Measurements from ENCODE around the gene CYFIP2. TPM values are rescaled to one million over a fixed set of nuclear protein-coding genes. Genes with fewer than 3 reads are reported as not detected.

CYFIP2 gene
- total and polyA plus RNA-seq, 4 experiments from 2014 or later = 317 to 516 (median 379) TPM

DNA sequence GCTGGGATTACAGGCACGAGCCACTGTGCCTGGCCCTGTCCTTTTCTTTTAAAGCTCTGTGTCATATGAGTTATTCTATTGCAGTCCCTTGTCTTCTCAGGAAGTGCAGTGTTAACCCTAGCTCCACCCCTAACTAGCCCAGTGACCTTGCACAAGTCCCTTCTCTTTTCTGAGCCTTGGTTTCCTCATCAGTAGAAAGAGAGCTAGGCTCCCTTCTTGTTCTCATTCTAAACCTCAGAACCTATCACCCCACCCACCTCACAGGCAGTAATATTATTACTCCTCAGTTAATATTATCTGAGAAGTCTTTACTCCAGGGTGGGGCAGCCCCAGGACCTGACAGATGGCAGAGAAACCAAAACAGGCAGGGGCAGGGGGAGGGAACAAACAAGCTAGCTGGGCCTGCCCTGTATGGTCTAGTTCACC lies 7.2 kb downstream of the CYFIP2 start:
- H3K36me3 Mint-ChIP-seq = peaks cover 16 to 43% of the 10 kb centered on the region in 2 donors

DNA sequence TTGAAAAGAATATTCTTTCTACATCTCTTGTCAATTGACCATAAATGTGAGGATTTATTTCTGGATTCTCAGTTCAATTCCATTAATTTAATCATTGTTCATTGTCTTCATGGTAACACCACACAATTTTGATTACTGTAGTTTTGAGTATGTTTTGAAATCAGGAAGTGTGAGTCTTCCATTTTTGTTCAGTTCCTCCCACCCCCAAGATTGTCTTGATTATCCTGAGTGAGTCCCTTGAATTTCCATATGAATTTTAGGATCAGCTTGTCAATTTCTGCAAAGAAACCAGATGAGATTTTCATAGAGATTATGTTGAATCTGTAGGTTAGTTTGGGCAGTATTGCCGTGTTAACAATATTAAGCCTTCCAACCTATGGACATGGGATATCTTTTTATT lies 9.5 kb downstream of the CYFIP2 start:
- H3K4me3 Mint-ChIP-seq = peak overlapping the region in 5 of 8 donors; percentile 7 to 66 (median 31)
- no peaks in the 10 kb centered on the region for H3K27me3 Mint-ChIP-seq
- peaks cover 4% of the 10 kb centered on the region for H3K36me3 ChIP-seq (ENCODE audit: insufficient read depth, low read length)
- CTCF ChIA-PET (ENCODE audit: partially characterized antibody) = no interaction called here
- H3K9me3 ChIP-seq (ENCODE audit: control insufficient read depth in 1 of 2, low read length in 2 of 2) = no peaks in the 10 kb centered on the region
- DNase-seq = no peak
- no peaks in the 10 kb centered on the region for H3K27me3 ChIP-seq (ENCODE audit: insufficient read depth, low read length)
- POLR2A ChIA-PET (ENCODE audit: partially characterized antibody) = interaction anchor here (2.2 to 9.6 kb wide), 2 partner anchors 23 to 58 kb away, joined by 6 to 191 read pairs; no protein-coding TSS in a partner anchor
- peaks cover 7 to 31% of the 10 kb centered on the region in 2 donors for H3K36me3 Mint-ChIP-seq
- H3K4me1 Mint-ChIP-seq = peaks cover 66 to 95% (median 78%) of the 10 kb centered on the region in 4 donors
- H3K9me3 Mint-ChIP-seq = no peaks in the 10 kb centered on the region
- H3K4me1 ChIP-seq (ENCODE audit: insufficient read depth, low read length) = peaks cover 99% of the 10 kb centered on the region
- no peak overlapping the region for H3K4me3 ChIP-seq (ENCODE audit: low read length in 2 of 2)
- intact Hi-C loops (cut with micrococcal nuclease) = loop anchor here (2.0 kb wide), 1 partner anchor 15 kb away; no protein-coding TSS in a partner anchor
- peak overlapping the region in 4 of 7 donors; percentile 1 to 72 (median 38) for H3K27ac Mint-ChIP-seq
- H3K27ac ChIP-seq (ENCODE audit: low read depth, low read length) = no peak overlapping the region

More for the DNA sequence above, 7.2 kb downstream of the CYFIP2 start:
- H3K4me3 Mint-ChIP-seq = peak overlapping the region; percentile 74 to 93 (median 79)
- Histone ChIP-seq H3K36me3 (ENCODE audit: insufficient read depth, low read length) (peaks cover 4% of the 10 kb centered on the region), H3K4me1 (ENCODE audit: insufficient read depth, low read length) (peaks cover 99% of the 10 kb centered on the region), H3K27ac (ENCODE audit: low read depth, low read length) (peak overlapping the region; percentile 69), H3K9me3 (ENCODE audit: control insufficient read depth in 1 of 2, low read length in 2 of 2) (no peaks in the 10 kb centered on the region), H3K27me3 (ENCODE audit: insufficient read depth, low read length) (no peaks in the 10 kb centered on the region), H3K4me3 (ENCODE audit: low read length in 2 of 2) (peak overlapping the region in 1 of 2 donors; percentile 4)
- peaks cover 72 to 95% (median 81%) of the 10 kb centered on the region in 4 donors for H3K4me1 Mint-ChIP-seq
- peak in 1 of 5 donors; percentile 62 for DNase-seq
- H3K9me3 Mint-ChIP-seq = no peaks in the 10 kb centered on the region
- peak overlapping the region; percentile 96 to 100 (median 98) for H3K27ac Mint-ChIP-seq
- ChIA-PET POLR2A (ENCODE audit: partially characterized antibody) (interaction anchor here (0.7 to 9.6 kb wide), 20 partner anchors 10 to 470 kb away, joined by 3 to 191 read pairs (median 16); partner anchors contain the start of genes ITK, LSM11 and MED7), CTCF (ENCODE audit: partially characterized antibody) (interaction anchor here (0.7 to 3.8 kb wide), 18 partner anchors 13 to 470 kb away, joined by 3 to 34 read pairs (median 4); partner anchors contain the start of gene ITK)
- H3K27me3 Mint-ChIP-seq = no peaks in the 10 kb centered on the region
- intact Hi-C loops (cut with micrococcal nuclease) = loop anchor here (5.0 kb wide), 1 partner anchor 76 kb away; no protein-coding TSS in a partner anchor

DNA sequence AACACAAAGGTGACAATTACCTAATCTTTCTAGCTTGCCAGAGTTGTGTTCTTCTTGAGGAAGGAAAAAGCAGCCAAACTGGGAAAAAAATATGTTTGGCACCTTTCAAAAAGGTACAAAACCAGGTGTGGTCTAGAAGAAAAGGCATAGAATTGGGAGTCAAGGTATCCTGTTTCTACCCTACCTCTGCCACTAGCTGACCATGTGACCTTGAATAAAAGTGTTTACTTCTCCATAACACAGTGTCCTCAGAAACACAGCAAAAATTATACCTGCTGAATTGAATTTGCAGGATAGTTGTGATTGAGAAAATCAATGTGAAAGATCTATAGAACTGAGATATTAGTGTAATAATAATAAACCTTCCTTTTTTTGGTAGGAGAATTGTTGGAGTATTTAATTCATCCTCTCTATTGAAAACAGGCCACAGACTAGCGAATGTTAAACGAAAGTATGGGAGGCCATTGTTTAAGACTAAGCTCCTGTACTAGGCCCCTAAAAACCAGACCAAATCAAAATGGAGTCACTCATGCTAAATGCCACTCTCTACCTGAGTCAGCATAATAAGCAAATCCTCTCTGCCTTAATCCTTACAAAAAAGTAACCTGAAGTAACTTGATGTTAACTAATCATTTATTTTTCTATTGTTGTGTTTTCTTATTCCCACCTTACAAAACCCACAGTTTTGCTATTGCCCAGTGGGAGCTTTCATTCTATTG lies 12.6 kb downstream of the CYFIP2 start:
- Mint-ChIP-seq H3K27me3 (no peaks in the 10 kb centered on the region), H3K27ac (peak overlapping the region; percentile 4 to 80 (median 49)), H3K4me1 (peaks cover 71 to 95% (median 81%) of the 10 kb centered on the region in 4 donors), H3K36me3 (peaks cover 9 to 32% of the 10 kb centered on the region in 2 donors), H3K4me3 (peak overlapping the region in 3 of 8 donors; percentile 14 to 48 (median 31)), H3K9me3 (peaks cover 0 to 4% (median 0%) of the 10 kb centered on the region in 8 donors)
- peaks cover 98% of the 10 kb centered on the region for H3K4me1 ChIP-seq (ENCODE audit: insufficient read depth, low read length)
- POLR2A ChIA-PET (ENCODE audit: partially characterized antibody) = interaction anchor here (0.8 to 9.6 kb wide), 4 partner anchors 11 to 28 kb away, joined by 3 to 191 read pairs (median 4); no protein-coding TSS in a partner anchor
- no peak overlapping the region for H3K4me3 ChIP-seq (ENCODE audit: low read length in 2 of 2)
- H3K36me3 ChIP-seq (ENCODE audit: insufficient read depth, low read length) = no peaks in the 10 kb centered on the region
- CTCF ChIA-PET (ENCODE audit: partially characterized antibody) = interaction anchor here (0.8 to 2.2 kb wide), 4 partner anchors 25 to 57 kb away, joined by 3 to 7 read pairs (median 4); no protein-coding TSS in a partner anchor
- no peak overlapping the region for H3K27ac ChIP-seq (ENCODE audit: low read depth, low read length)
- no peaks in the 10 kb centered on the region for H3K9me3 ChIP-seq (ENCODE audit: control insufficient read depth in 1 of 2, low read length in 2 of 2)
- intact Hi-C loops (cut with micrococcal nuclease) = no loop called here
- no peaks in the 10 kb centered on the region for H3K27me3 ChIP-seq (ENCODE audit: insufficient read depth, low read length)
- DNase-seq = no peak

DNA sequence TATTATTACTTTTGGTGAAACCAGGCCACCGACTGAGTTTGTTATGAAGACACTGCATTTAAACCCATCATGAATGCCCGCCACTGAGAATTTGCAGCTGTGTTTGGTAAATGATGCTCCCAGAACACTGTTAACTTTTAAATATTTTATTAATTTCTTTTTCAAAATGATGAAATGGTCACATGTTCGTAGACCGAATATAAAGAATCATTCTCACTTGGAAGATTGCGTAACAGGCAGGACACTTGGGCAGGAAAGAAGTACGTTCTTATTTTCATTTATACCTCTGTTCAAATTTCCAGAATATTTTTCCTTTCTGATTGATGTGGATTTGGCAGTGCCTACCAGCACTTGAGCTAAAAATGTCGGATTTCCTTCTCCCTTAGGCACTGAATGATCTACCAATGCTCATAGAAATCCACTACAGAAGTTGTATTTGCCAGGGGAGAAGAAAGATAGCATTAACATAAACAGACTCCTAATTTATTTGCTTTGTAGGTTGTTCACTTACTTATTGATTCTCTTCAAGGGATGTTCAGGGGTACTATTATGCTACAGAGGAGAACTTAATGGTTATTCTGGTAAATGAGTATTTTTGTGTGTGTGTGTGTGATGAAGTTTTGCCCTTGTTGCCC lies 13.8 kb downstream of the CYFIP2 start:
- no peaks in the 10 kb centered on the region for H3K36me3 ChIP-seq (ENCODE audit: insufficient read depth, low read length)
- Mint-ChIP-seq H3K4me1 (peaks cover 71 to 95% (median 81%) of the 10 kb centered on the region in 4 donors), H3K9me3 (peaks cover 0 to 4% (median 0%) of the 10 kb centered on the region in 8 donors), H3K4me3 (peak overlapping the region in 4 of 8 donors; percentile 49 to 76 (median 63)), H3K36me3 (peaks cover 9 to 28% of the 10 kb centered on the region in 2 donors), H3K27ac (peak overlapping the region in 6 of 7 donors; percentile 13 to 90 (median 80)), H3K27me3 (no peaks in the 10 kb centered on the region)
- DNase-seq = no peak
- H3K9me3 ChIP-seq (ENCODE audit: control insufficient read depth in 1 of 2, low read length in 2 of 2) = no peaks in the 10 kb centered on the region
- no peaks in the 10 kb centered on the region for H3K27me3 ChIP-seq (ENCODE audit: insufficient read depth, low read length)
- H3K27ac ChIP-seq (ENCODE audit: low read depth, low read length) = no peak overlapping the region
- intact Hi-C loops (cut with micrococcal nuclease) = loop anchor here (5.0 kb wide), 1 partner anchor 32 kb away; no protein-coding TSS in a partner anchor
- CTCF ChIA-PET (ENCODE audit: partially characterized antibody) = interaction anchor here (0.9 to 1.5 kb wide), 3 partner anchors 27 to 56 kb away, joined by 3 to 5 read pairs (median 3); no protein-coding TSS in a partner anchor
- POLR2A ChIA-PET (ENCODE audit: partially characterized antibody) = interaction anchor here (0.8 to 9.6 kb wide), 4 partner anchors 12 to 27 kb away, joined by 3 to 191 read pairs (median 5); no protein-coding TSS in a partner anchor
- H3K4me3 ChIP-seq (ENCODE audit: low read length in 2 of 2) = no peak overlapping the region
- H3K4me1 ChIP-seq (ENCODE audit: insufficient read depth, low read length) = peaks cover 98% of the 10 kb centered on the region

DNA sequence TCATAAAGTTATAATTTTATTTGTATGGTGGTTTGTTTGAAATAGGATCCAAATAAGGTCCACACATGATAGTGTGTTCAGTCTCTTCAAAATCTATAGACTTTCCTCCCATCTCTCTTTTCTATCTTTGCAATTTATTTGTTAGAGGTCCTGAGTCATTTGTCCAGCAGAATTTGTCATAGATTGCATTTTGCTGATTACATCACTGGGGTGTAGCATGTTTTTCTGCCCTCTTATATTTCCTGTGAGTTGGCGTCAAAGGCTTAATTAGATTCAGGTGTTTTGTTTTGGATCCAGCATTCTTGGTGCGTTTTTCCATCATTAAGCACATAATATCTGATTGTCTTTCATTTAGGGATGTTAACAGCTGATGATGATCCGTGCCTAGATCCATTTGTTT lies 15.0 kb downstream of the CYFIP2 start:
- H3K27me3 Mint-ChIP-seq = no peaks in the 10 kb centered on the region
- H3K36me3 ChIP-seq (ENCODE audit: insufficient read depth, low read length) = peaks cover 12% of the 10 kb centered on the region
- ChIA-PET POLR2A (ENCODE audit: partially characterized antibody) (interaction anchor here (1.0 to 9.2 kb wide), 3 partner anchors 8 to 28 kb away, joined by 3 to 80 read pairs (median 4); no protein-coding TSS in a partner anchor), CTCF (ENCODE audit: partially characterized antibody) (no interaction called here)
- no peaks in the 10 kb centered on the region for H3K27me3 ChIP-seq (ENCODE audit: insufficient read depth, low read length)
- H3K4me1 Mint-ChIP-seq = peaks cover 69 to 91% (median 81%) of the 10 kb centered on the region in 4 donors
- intact Hi-C loops (cut with micrococcal nuclease) = loop anchor here (1.0 to 5.0 kb wide), 2 partner anchors 9 to 34 kb away; no protein-coding TSS in a partner anchor
- peaks cover 97% of the 10 kb centered on the region for H3K4me1 ChIP-seq (ENCODE audit: insufficient read depth, low read length)
- H3K4me3 ChIP-seq (ENCODE audit: low read length in 2 of 2) = no peak overlapping the region
- peak overlapping the region in 5 of 8 donors; percentile 22 to 72 (median 44) for H3K4me3 Mint-ChIP-seq
- H3K36me3 Mint-ChIP-seq = peaks cover 17 to 36% of the 10 kb centered on the region in 2 donors
- H3K9me3 ChIP-seq (ENCODE audit: control insufficient read depth in 1 of 2, low read length in 2 of 2) = no peaks in the 10 kb centered on the region
- no peak overlapping the region for H3K27ac ChIP-seq (ENCODE audit: low read depth, low read length)
- H3K9me3 Mint-ChIP-seq = peaks cover 0 to 4% (median 0%) of the 10 kb centered on the region in 8 donors
- H3K27ac Mint-ChIP-seq = peak overlapping the region; percentile 27 to 94 (median 67)
- DNase-seq = no peak

DNA sequence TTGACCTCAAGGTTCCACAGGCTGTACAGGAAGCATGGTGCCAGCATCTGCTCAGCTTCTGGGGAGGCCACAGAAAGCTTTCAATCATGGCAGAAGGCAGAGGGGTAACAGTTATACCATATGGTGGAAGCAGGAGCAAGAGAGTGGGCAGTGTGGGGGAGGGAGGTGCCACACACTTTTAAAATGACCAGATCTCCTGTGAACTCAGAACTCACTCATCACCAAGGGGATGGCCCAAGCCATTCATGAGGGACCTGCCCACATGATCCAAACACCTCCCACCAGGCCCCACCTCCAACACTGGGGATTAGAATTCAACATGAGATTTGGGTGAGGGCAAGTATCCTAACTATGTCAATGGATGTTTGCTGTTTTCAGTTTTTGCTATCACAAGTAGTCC lies 16.2 kb downstream of the CYFIP2 start:
- H3K27ac ChIP-seq (ENCODE audit: low read depth, low read length) = no peak overlapping the region
- Mint-ChIP-seq H3K4me1 (peaks cover 60 to 84% (median 70%) of the 10 kb centered on the region in 4 donors), H3K9me3 (peaks cover 0 to 4% (median 0%) of the 10 kb centered on the region in 8 donors), H3K4me3 (peak overlapping the region in 4 of 8 donors; percentile 46 to 61 (median 50)), H3K27me3 (no peaks in the 10 kb centered on the region), H3K27ac (peak overlapping the region; percentile 66 to 91 (median 80)), H3K36me3 (peaks cover 19 to 35% of the 10 kb centered on the region in 2 donors)
- CTCF ChIA-PET (ENCODE audit: partially characterized antibody) = interaction anchor here (0.7 to 1.2 kb wide), 2 partner anchors 15 to 28 kb away, joined by 3 read pairs; no protein-coding TSS in a partner anchor
- intact Hi-C loops (cut with micrococcal nuclease) = loop anchor here (2.0 to 5.0 kb wide), 2 partner anchors 15 to 35 kb away; partner anchors contain the start of gene CYFIP2
- no peaks in the 10 kb centered on the region for H3K9me3 ChIP-seq (ENCODE audit: control insufficient read depth in 1 of 2, low read length in 2 of 2)
- POLR2A ChIA-PET (ENCODE audit: partially characterized antibody) = interaction anchor here (1.5 to 9.2 kb wide), 2 partner anchors 9 to 21 kb away, joined by 3 to 80 read pairs; no protein-coding TSS in a partner anchor
- peaks cover 19% of the 10 kb centered on the region for H3K36me3 ChIP-seq (ENCODE audit: insufficient read depth, low read length)
- peaks cover 92% of the 10 kb centered on the region for H3K4me1 ChIP-seq (ENCODE audit: insufficient read depth, low read length)
- no peak overlapping the region for H3K4me3 ChIP-seq (ENCODE audit: low read length in 2 of 2)
- no peak for DNase-seq
- no peaks in the 10 kb centered on the region for H3K27me3 ChIP-seq (ENCODE audit: insufficient read depth, low read length)

All from CD4-positive, alpha-beta memory T cell (primary cell).